ENCODE data around the gene TANGO2. TPM values are rescaled to one million over a fixed set of nuclear protein-coding genes. Genes with fewer than 3 reads are reported as not detected.

The TANGO2 gene
- total RNA-seq, 1 experiment from 2014 or later: 17.0 TPM

DNA sequence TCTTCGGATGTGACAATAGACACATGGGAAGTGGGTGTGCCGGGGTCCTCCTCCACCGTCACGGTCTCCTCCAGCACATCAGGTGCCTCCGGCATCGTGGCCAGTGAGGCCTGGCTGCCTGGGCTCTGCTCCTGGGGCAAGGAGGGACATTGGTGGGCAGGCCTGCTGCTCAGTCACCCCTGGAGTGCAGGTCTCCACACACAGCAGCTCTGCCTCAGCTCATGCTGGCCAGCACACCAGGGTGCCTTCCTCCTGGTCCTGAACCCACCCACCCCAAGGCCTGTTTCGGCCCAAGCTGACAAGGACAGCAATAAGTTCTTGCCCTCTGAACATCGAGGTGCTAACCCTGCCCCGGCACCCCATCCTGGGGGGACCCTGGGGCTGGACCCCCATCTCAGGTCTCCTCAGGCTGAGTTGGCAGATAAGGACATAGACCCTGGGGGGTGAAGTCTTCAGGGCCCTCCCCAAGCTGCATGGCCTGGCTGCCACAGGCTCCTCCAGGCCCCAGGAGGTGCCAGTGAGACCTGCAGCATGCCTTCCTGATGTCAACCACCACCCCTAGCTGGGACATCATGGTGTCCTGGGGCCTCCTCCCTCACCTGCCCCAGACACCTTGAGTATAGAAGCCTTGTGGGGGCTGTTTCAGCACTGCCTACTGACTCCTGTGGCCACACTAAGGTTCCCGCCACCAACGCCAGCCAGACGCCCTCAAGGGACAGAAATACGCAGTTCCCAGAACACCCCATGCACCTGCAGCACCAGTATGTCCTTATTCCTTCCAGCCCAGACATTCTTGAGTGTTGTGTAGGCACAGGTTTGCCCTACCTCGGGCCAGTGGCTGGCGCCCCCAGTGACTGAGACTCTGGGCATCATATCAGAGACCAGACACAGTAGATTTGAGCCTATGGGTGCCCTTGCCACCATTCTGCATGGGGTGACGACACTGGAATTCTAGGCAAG lies 38.7 kb upstream of the TANGO2 start:
- Histone ChIP-seq H2AFZ (ENCODE audit: low read depth, low read length, poor library complexity, severe bottlenecking) (no peak overlapping the region), H3K79me2 (ENCODE audit: insufficient read depth, low read length) (peaks cover 16% of the 10 kb centered on the region), H3K4me2 (ENCODE audit: low read length) (0 out of 2 replicates have a peak overlapping the region, but pooled peaks have one; percentile 96), H3K27ac (ENCODE audit: low read depth, low read length) (no peak overlapping the region; the same call in 1 of the 2 replicates), H3K27me3 (ENCODE audit: insufficient read depth, low read length) (no peaks in the 10 kb centered on the region), H3K9me3 (ENCODE audit: control insufficient read depth in 1 of 2, insufficient read depth in 1 of 2, low read depth in 1 of 2, low read length in 2 of 2) (no peaks in the 10 kb centered on the region), H3K4me3 (replicated peaks in 1 of 2; ENCODE audit: low read depth in 1 of 2, low read length in 2 of 2) (no peak overlapping the region), H4K20me1 (ENCODE audit: insufficient read depth) (no peaks in the 10 kb centered on the region), H3K9me2 (ENCODE audit: insufficient read depth) (no peaks in the 10 kb centered on the region), H3K9ac (ENCODE audit: low read length) (no peak overlapping the region), H3K36me3 (ENCODE audit: control insufficient read depth in 1 of 2, insufficient read depth in 2 of 2, low read length in 2 of 2) (peaks cover 3 to 6% of the 10 kb centered on the region in 2 experiments; a peak in 2 of 4 replicates), H3K4me1 (ENCODE audit: control insufficient read depth in 1 of 2, insufficient read depth in 2 of 2, low read length in 2 of 2) (peaks cover 37 to 42% of the 10 kb centered on the region in 2 experiments)
- no peak for ATAC-seq
- no peak for DNase-seq (ENCODE audit: low read depth, low spot score)
- ChIA-PET RAD21 (ENCODE audit: low non-redundant PET in 1 of 2, low total read pairs in 2 of 2, uncharacterized antibody in 2 of 2, unreplicated experiment in 2 of 2) (no interaction called here), CTCF (no interaction called here), POLR2A (no interaction called here)
- intact Hi-C loops (cut with micrococcal nuclease): loop anchor here (10.0 kb wide), 1 partner anchor 103 kb away; the partner anchor contains the start of gene DGCR8
- TF ChIP-seq, protein P1, sequence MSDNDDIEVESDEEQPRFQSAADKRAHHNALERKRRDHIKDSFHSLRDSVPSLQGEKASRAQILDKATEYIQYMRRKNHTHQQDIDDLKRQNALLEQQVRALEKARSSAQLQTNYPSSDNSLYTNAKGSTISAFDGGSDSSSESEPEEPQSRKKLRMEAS (IDR thresholded peaks at IDR 0.05): no peak
- no peak for TF ChIP-seq EZH2phosphoT487 (IDR thresholded peaks at IDR 0.05; ENCODE audit: borderline replicate concordance)
- TF ChIP-seq ELF1 (IDR thresholded peaks at IDR 0.05; ENCODE audit: borderline replicate concordance, low read depth): no peak
- TF ChIP-seq, protein P2, sequence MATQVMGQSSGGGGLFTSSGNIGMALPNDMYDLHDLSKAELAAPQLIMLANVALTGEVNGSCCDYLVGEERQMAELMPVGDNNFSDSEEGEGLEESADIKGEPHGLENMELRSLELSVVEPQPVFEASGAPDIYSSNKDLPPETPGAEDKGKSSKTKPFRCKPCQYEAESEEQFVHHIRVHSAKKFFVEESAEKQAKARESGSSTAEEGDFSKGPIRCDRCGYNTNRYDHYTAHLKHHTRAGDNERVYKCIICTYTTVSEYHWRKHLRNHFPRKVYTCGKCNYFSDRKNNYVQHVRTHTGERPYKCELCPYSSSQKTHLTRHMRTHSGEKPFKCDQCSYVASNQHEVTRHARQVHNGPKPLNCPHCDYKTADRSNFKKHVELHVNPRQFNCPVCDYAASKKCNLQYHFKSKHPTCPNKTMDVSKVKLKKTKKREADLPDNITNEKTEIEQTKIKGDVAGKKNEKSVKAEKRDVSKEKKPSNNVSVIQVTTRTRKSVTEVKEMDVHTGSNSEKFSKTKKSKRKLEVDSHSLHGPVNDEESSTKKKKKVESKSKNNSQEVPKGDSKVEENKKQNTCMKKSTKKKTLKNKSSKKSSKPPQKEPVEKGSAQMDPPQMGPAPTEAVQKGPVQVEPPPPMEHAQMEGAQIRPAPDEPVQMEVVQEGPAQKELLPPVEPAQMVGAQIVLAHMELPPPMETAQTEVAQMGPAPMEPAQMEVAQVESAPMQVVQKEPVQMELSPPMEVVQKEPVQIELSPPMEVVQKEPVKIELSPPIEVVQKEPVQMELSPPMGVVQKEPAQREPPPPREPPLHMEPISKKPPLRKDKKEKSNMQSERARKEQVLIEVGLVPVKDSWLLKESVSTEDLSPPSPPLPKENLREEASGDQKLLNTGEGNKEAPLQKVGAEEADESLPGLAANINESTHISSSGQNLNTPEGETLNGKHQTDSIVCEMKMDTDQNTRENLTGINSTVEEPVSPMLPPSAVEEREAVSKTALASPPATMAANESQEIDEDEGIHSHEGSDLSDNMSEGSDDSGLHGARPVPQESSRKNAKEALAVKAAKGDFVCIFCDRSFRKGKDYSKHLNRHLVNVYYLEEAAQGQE (IDR thresholded peaks at IDR 0.05; ENCODE audit: low read depth): no peak
- no peak for TF ChIP-seq TCF7L2 (IDR thresholded peaks at IDR 0.05; ENCODE audit: borderline replicate concordance, extremely low read depth, insufficient read depth, insufficient read length)
- no peak for TF ChIP-seq SIN3A (IDR thresholded peaks at IDR 0.05; ENCODE audit: low read depth)
- no peak for TF ChIP-seq SRF (IDR thresholded peaks at IDR 0.05; ENCODE audit: low read depth)
- no peak for TF ChIP-seq EGR1 (IDR thresholded peaks at IDR 0.05; ENCODE audit: low read depth)
- TF ChIP-seq, protein P3, sequence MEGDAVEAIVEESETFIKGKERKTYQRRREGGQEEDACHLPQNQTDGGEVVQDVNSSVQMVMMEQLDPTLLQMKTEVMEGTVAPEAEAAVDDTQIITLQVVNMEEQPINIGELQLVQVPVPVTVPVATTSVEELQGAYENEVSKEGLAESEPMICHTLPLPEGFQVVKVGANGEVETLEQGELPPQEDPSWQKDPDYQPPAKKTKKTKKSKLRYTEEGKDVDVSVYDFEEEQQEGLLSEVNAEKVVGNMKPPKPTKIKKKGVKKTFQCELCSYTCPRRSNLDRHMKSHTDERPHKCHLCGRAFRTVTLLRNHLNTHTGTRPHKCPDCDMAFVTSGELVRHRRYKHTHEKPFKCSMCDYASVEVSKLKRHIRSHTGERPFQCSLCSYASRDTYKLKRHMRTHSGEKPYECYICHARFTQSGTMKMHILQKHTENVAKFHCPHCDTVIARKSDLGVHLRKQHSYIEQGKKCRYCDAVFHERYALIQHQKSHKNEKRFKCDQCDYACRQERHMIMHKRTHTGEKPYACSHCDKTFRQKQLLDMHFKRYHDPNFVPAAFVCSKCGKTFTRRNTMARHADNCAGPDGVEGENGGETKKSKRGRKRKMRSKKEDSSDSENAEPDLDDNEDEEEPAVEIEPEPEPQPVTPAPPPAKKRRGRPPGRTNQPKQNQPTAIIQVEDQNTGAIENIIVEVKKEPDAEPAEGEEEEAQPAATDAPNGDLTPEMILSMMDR (IDR thresholded peaks at IDR 0.05 in 2 of 3, conservative IDR thresholded peaks at IDR 0.05 in 1 of 3; ENCODE audit: borderline replicate concordance in 1 of 3, insufficient read depth in 1 of 3, low read depth in 2 of 3, low read length in 2 of 3): no peak
- TF ChIP-seq, protein P4, sequence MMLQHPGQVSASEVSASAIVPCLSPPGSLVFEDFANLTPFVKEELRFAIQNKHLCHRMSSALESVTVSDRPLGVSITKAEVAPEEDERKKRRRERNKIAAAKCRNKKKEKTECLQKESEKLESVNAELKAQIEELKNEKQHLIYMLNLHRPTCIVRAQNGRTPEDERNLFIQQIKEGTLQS (IDR thresholded peaks at IDR 0.05): no peak
- no peak for TF ChIP-seq ZFX (IDR thresholded peaks at IDR 0.05)
- TF ChIP-seq, protein P5, sequence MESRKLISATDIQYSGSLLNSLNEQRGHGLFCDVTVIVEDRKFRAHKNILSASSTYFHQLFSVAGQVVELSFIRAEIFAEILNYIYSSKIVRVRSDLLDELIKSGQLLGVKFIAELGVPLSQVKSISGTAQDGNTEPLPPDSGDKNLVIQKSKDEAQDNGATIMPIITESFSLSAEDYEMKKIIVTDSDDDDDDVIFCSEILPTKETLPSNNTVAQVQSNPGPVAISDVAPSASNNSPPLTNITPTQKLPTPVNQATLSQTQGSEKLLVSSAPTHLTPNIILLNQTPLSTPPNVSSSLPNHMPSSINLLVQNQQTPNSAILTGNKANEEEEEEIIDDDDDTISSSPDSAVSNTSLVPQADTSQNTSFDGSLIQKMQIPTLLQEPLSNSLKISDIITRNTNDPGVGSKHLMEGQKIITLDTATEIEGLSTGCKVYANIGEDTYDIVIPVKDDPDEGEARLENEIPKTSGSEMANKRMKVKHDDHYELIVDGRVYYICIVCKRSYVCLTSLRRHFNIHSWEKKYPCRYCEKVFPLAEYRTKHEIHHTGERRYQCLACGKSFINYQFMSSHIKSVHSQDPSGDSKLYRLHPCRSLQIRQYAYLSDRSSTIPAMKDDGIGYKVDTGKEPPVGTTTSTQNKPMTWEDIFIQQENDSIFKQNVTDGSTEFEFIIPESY (IDR thresholded peaks at IDR 0.05; ENCODE audit: extremely low read depth, insufficient replicate concordance, low read length): no peak
- TF ChIP-seq YY1 (IDR thresholded peaks at IDR 0.05; ENCODE audit: extremely low read depth, insufficient replicate concordance, low read depth, low read length): no peak
- TF ChIP-seq CEBPB (IDR thresholded peaks at IDR 0.05; ENCODE audit: low read depth): no peak
- TF ChIP-seq POLR2A (IDR thresholded peaks at IDR 0.05; ENCODE audit: borderline replicate concordance, extremely low read depth, insufficient read depth, insufficient read length): no peak
- no peak for TF ChIP-seq POLR2AphosphoS5 (IDR thresholded peaks at IDR 0.05; ENCODE audit: low read depth, low read length)
- no peak for TF ChIP-seq ZNF274 (IDR thresholded peaks at IDR 0.05; ENCODE audit: low read depth, low read length)
- TF ChIP-seq FOSL1 (IDR thresholded peaks at IDR 0.05; ENCODE audit: low read depth): no peak
- no TSS peak for BruUV-seq (replicated peaks)

Data from HCT116 (cell line).